ENCODE results near the gene PCK1.

The PCK1 gene

GRCh38 chr20:57589728-57590484 lies 29.0 kb downstream of the PCK1 start:
- no peak for DNase-seq (ENCODE audit: low spot score)

- DNase-seq (ENCODE audit: low spot score), result no peak
These were observed 29.8 kb downstream of the PCK1 start for GRCh38 chr20:57590485-57591288.

- no peak for DNase-seq (ENCODE audit: low spot score)
These were observed 30.6 kb downstream of the PCK1 start for GRCh38 chr20:57591289-57592229.

- DNase-seq (ENCODE audit: low spot score), result no peak
These were observed 31.6 kb downstream of the PCK1 start for GRCh38 chr20:57592263-57593092.

- no peak for DNase-seq (ENCODE audit: low spot score)
These were observed 32.4 kb downstream of the PCK1 start for GRCh38 chr20:57593134-57593886.

GRCh38 chr20:57594092-57594951 lies 33.4 kb downstream of the PCK1 start:
- peak; percentile 72 for DNase-seq (ENCODE audit: low spot score)

GRCh38 chr20:57595041-57596030 lies 34.4 kb downstream of the PCK1 start:
- no peak for DNase-seq (ENCODE audit: low spot score)

- DNase-seq (ENCODE audit: low spot score), result no peak
These were observed 35.4 kb downstream of the PCK1 start for GRCh38 chr20:57596358-57596757.

GRCh38 chr20:57596998-57597939 lies 36.4 kb downstream of the PCK1 start:
- peak; percentile 82 for DNase-seq (ENCODE audit: low spot score)

- DNase-seq (ENCODE audit: low spot score), result no peak
These were observed 37.1 kb downstream of the PCK1 start for GRCh38 chr20:57598060-57598459.

GRCh38 chr20:57598491-57598890 lies 37.6 kb downstream of the PCK1 start:
- DNase-seq (ENCODE audit: low spot score), result no peak

GRCh38 chr20:57600320-57601210 lies 39.7 kb downstream of the PCK1 start:
- no peak for DNase-seq (ENCODE audit: low spot score)

GRCh38 chr20:57601211-57601570 lies 40.3 kb downstream of the PCK1 start:
- no peak for DNase-seq (ENCODE audit: low spot score)

GRCh38 chr20:57601737-57602136 lies 40.8 kb downstream of the PCK1 start:
- DNase-seq (ENCODE audit: low spot score), result no peak

GRCh38 chr20:57603120-57603519 lies 42.2 kb downstream of the PCK1 start:
- no peak for DNase-seq (ENCODE audit: low spot score)

- DNase-seq (ENCODE audit: low spot score), result no peak
These were observed 44.1 kb downstream of the PCK1 start for GRCh38 chr20:57605045-57605444.
